Fibroblast of skin of abdomen (primary cell): ENCODE data around the gene PSMB4.
A peak's percentile ranks its signal among the peaks of the same experiment; 100 is the strongest.
"Not testable (repeated sequence)": the region's sequence is repeated elsewhere in the genome, so short reads cannot be mapped to it uniquely, and the experiment has no call there.

Source experiments
- DNase-seq: peaks from one replicate; pipeline ENCODE4 v3.0.0-alpha.2; 2013

PSMB4 gene

GRCh38 chr1:151390221-151391078 is 8.9 kb upstream of the PSMB4 start:
- DNase-seq: not testable (repeated sequence)

GRCh38 chr1:151391079-151391563 is 8.3 kb upstream of the PSMB4 start:
- DNase-seq: no peak

- no peak for DNase-seq
These were observed 5.8 kb upstream of the PSMB4 start for GRCh38 chr1:151393583-151393982.

GRCh38 chr1:151396265-151396664 is 3.1 kb upstream of the PSMB4 start:
- not testable (repeated sequence) for DNase-seq

GRCh38 chr1:151401125-151401788 is 1.9 kb downstream of the PSMB4 start:
- DNase-seq: peak; percentile 3

- DNase-seq: no peak
These were observed 2.5 kb downstream of the PSMB4 start for GRCh38 chr1:151401860-151402259.

- DNase-seq: no peak
These were observed 3.4 kb downstream of the PSMB4 start for GRCh38 chr1:151402764-151403163.

GRCh38 chr1:151403612-151404011 is 4.2 kb downstream of the PSMB4 start:
- DNase-seq: no peak

- no peak for DNase-seq
These were observed 6.0 kb downstream of the PSMB4 start for GRCh38 chr1:151405187-151405951.

- no peak for DNase-seq
These were observed 6.8 kb downstream of the PSMB4 start for GRCh38 chr1:151406176-151406575.

- no peak for DNase-seq
These were observed 7.9 kb downstream of the PSMB4 start for GRCh38 chr1:151407304-151407703.

GRCh38 chr1:151408891-151409290 is 9.5 kb downstream of the PSMB4 start:
- DNase-seq: peak; percentile 50

GRCh38 chr1:151411884-151412283 is 12.5 kb downstream of the PSMB4 start:
- DNase-seq: no peak

- DNase-seq: peak; percentile 61
These were observed 16.9 kb downstream of the PSMB4 start for GRCh38 chr1:151416231-151416630.

GRCh38 chr1:151418081-151418480 is 18.7 kb downstream of the PSMB4 start:
- no peak for DNase-seq

- no peak for DNase-seq
These were observed 20.4 kb downstream of the PSMB4 start for GRCh38 chr1:151419819-151420218.

- no peak for DNase-seq
These were observed 25.7 kb downstream of the PSMB4 start for GRCh38 chr1:151425103-151425502.

- DNase-seq: no peak
These were observed 28.7 kb downstream of the PSMB4 start for GRCh38 chr1:151428068-151428467.

GRCh38 chr1:151433827-151434226 is 34.5 kb downstream of the PSMB4 start:
- not testable (repeated sequence) for DNase-seq

- no peak for DNase-seq
These were observed 35.8 kb downstream of the PSMB4 start for GRCh38 chr1:151435174-151435573.

- DNase-seq: no peak
These were observed 37.6 kb downstream of the PSMB4 start for GRCh38 chr1:151436985-151437384.

- not testable (repeated sequence) for DNase-seq
These were observed 38.0 kb downstream of the PSMB4 start for GRCh38 chr1:151437396-151437795.
